Trophoblast cell (in vitro differentiated cells and primary cell): ENCODE data around the gene ZKSCAN8.

Experiments used
- DNase-seq, 2 donors: peaks; one replicate each; pipeline ENCODE4 v3.0.0-alpha.2; 2016
- H2AFZ ChIP-seq: 2 replicates; pipeline ENCODE4 v1.6.1; 2013; ENCODE audit warnings: low read length, moderate library complexity, mild to moderate bottlenecking; ENCODE audit not compliant: insufficient read depth, poor library complexity
- H2AK5ac ChIP-seq: 2 replicates; pipeline ENCODE4 v1.6.1; 2013; ENCODE audit warnings: mild to moderate bottlenecking, low read length
- H2BK120ac ChIP-seq: 2 replicates; pipeline ENCODE4 v1.6.1; 2013; ENCODE audit warnings: low read length, mild to moderate bottlenecking, moderate library complexity; ENCODE audit not compliant: insufficient read depth, poor library complexity
- H2BK12ac ChIP-seq: 2 replicates; pipeline ENCODE4 v1.6.1; 2013; ENCODE audit warnings: mild to moderate bottlenecking, low read length, moderate library complexity
- H2BK5ac ChIP-seq: 2 replicates; pipeline ENCODE4 v1.6.1; 2013; ENCODE audit warnings: low read length, low read depth, moderate library complexity, mild to moderate bottlenecking; ENCODE audit not compliant: poor library complexity
- H3K14ac ChIP-seq: 2 replicates; pipeline ENCODE4 v1.6.1; 2013; ENCODE audit warnings: mild to moderate bottlenecking, low read length
- H3K18ac ChIP-seq: 2 replicates; pipeline ENCODE4 v1.6.1; 2013; ENCODE audit warnings: mild to moderate bottlenecking, low read length
- H3K23ac ChIP-seq: 2 replicates; pipeline ENCODE4 v1.6.1; 2013; ENCODE audit warnings: low read length
- H3K27ac ChIP-seq: 2 replicates; pipeline ENCODE4 v1.5.1; 2013; ENCODE audit warnings: low read depth, mild to moderate bottlenecking, inconsistent platforms, low read length, moderate library complexity
- H3K27me3 ChIP-seq: 2 replicates; pipeline ENCODE4 v1.6.1; 2013; ENCODE audit warnings: inconsistent platforms, mild to moderate bottlenecking, low read length, moderate library complexity; ENCODE audit not compliant: insufficient read depth
- H3K36me3 ChIP-seq, 2 experiments: 1 replicate in 1 of 2; 2 replicates in 1 of 2; pipeline ENCODE4 v1.6.1; 2013; ENCODE audit warnings: low read length in 2 of 2, mild to moderate bottlenecking in 2 of 2, moderate library complexity in 1 of 2; ENCODE audit not compliant: insufficient read depth in 2 of 2, control insufficient read depth in 1 of 2
- H3K4ac ChIP-seq: 2 replicates; pipeline ENCODE4 v1.6.1; 2013; ENCODE audit warnings: low read depth, mild to moderate bottlenecking, low read length, moderate library complexity
- H3K4me1 ChIP-seq, 2 experiments: 1 replicate in 1 of 2; 2 replicates in 1 of 2; pipeline ENCODE4 v1.6.1; 2013; ENCODE audit warnings: low read length in 2 of 2, mild to moderate bottlenecking in 2 of 2, moderate library complexity in 1 of 2; ENCODE audit not compliant: insufficient read depth in 2 of 2, control insufficient read depth in 1 of 2
- H3K4me2 ChIP-seq: 2 replicates; pipeline ENCODE4 v1.6.1; 2013; ENCODE audit warnings: inconsistent platforms, mild to moderate bottlenecking, low read length, moderate library complexity
- H3K4me3 ChIP-seq: 2 replicates; pipeline ENCODE4 v1.5.1; 2013; ENCODE audit warnings: mild to moderate bottlenecking, low read depth, low read length, inconsistent platforms
- H3K79me1 ChIP-seq: one replicate; pipeline ENCODE4 v1.6.1; 2013; ENCODE audit warnings: low read length
- H3K79me2 ChIP-seq: 2 replicates; pipeline ENCODE4 v1.6.1; 2013; ENCODE audit warnings: low read length, mild to moderate bottlenecking; ENCODE audit not compliant: control insufficient read depth, insufficient read depth, poor library complexity
- H3K9ac ChIP-seq: 2 replicates; pipeline ENCODE4 v1.6.1; 2013; ENCODE audit warnings: mild to moderate bottlenecking, low read length
- H3K9me3 ChIP-seq: 2 replicates; pipeline ENCODE4 v1.6.1; 2013; ENCODE audit warnings: low read depth, mild to moderate bottlenecking, control low read depth, inconsistent platforms, low read length; ENCODE audit not compliant: insufficient read depth
- H4K12ac ChIP-seq: 2 replicates; pipeline ENCODE4 v1.6.1; 2013; ENCODE audit warnings: low read depth, mild to moderate bottlenecking, low read length, moderate library complexity
- H4K8ac ChIP-seq: 2 replicates; pipeline ENCODE4 v1.6.1; 2013; ENCODE audit warnings: low read depth, mild to moderate bottlenecking, low read length, moderate library complexity
- H4K91ac ChIP-seq: one replicate; pipeline ENCODE4 v1.6.1; 2013; ENCODE audit warnings: low read depth, mild to moderate bottlenecking, low read length, moderate library complexity
- WGBS: extraction: QIAGEN DNeasy Blood & Tissue Kit; methylation state at CpG from one replicate; pipeline ENCODE4 v1.1.7; 2013; ENCODE audit warnings: missing lambda C conversion rate; ENCODE audit not compliant: insufficient read length, insufficient coverage; ENCODE audit errors: extremely low coverage; 5-methylcytosine and 5-hydroxymethylcytosine counted together

Gene ZKSCAN8

GRCh38 chr6:28124350-28124970 lies 17.2 kb upstream of the ZKSCAN8 start, which contains the start of gene ZSCAN16:
ZSCAN16 (plus strand) TSS chr6:28124609; CDS start chr6:28125444, 835 bp downstream.
- peak within 1 kb of the TSS; percentile 91 for H3K18ac ChIP-seq
- peak within 1 kb of the TSS; percentile 74 for H3K14ac ChIP-seq
- no peak within 1 kb of the TSS for H3K23ac ChIP-seq
- no peak within 1 kb of the TSS for H2BK120ac ChIP-seq
- H3K27ac ChIP-seq = no peak within 1 kb of the TSS
- peak within 1 kb of the TSS; percentile 75 for H3K4me2 ChIP-seq
- peaks cover 3% of the 10 kb centered on the region for H3K79me1 ChIP-seq
- H3K27me3 ChIP-seq = no peaks in the 10 kb centered on the region
- peak within 1 kb of the TSS; percentile 64 for H4K91ac ChIP-seq
- H3K36me3 ChIP-seq = peaks cover 6 to 8% of the 10 kb centered on the region in 2 experiments
- no peaks in the 10 kb centered on the region for H3K9me3 ChIP-seq
- no peak within 1 kb of the TSS for H2BK5ac ChIP-seq
- H3K4me1 ChIP-seq = peaks cover 0 to 3% of the 10 kb centered on the region in 2 experiments
- peak within 1 kb of the TSS; percentile 81 for H3K9ac ChIP-seq
- H2AK5ac ChIP-seq = peak within 1 kb of the TSS; percentile 15
- H3K4ac ChIP-seq = peak within 1 kb of the TSS; percentile 59
- peaks cover 2% of the 10 kb centered on the region for H3K79me2 ChIP-seq
- peak within 1 kb of the TSS; percentile 85 for H3K4me3 ChIP-seq
- peak within 1 kb of the TSS; percentile 94 for H4K12ac ChIP-seq
- no peak within 1 kb of the TSS for H2BK12ac ChIP-seq
- no CpG with 5 or more reads among the region's 28 CpGs for WGBS
- peak within 1 kb of the TSS; percentile 97 for H4K8ac ChIP-seq
- H2AFZ ChIP-seq = peak within 1 kb of the TSS; percentile 99
- peak; percentile 85 to 88 for DNase-seq

DNA sequence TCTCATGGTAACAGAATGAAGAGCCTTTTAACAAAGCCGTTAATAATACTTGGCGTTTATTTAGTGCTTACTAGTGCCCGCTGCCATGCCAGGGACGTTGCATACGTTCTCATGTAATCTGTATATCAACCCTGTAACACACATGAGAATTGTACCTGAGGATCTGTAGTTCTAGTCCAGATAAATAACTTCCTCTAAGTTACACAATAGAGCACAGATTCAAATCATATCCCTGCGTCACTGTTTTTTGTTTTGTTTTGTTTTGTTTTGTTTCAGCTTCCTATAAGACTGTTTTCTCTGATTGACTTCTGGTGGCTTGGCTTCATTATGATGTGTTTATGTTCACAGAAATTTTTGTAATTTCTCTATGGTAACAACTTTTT lies 16.7 kb upstream of the ZKSCAN8 start:
- Histone ChIP-seq H3K27me3 (no peaks in the 10 kb centered on the region), H3K4ac (no peak overlapping the region), H4K12ac (peak overlapping the region; percentile 94), H2BK12ac (no peak overlapping the region), H3K18ac (no peak overlapping the region), H3K4me1 (peaks cover 0 to 3% of the 10 kb centered on the region in 2 experiments), H4K91ac (peak overlapping the region; percentile 64), H2AK5ac (no peak overlapping the region), H4K8ac (peak overlapping the region; percentile 97), H3K9ac (peak overlapping the region; percentile 81), H3K36me3 (peaks cover 8 to 9% of the 10 kb centered on the region in 2 experiments), H3K4me3 (peak overlapping the region; percentile 85), H3K79me2 (peaks cover 2% of the 10 kb centered on the region), H2BK5ac (no peak overlapping the region), H2BK120ac (no peak overlapping the region), H3K27ac (no peak overlapping the region), H3K4me2 (peak overlapping the region; percentile 75), H3K79me1 (peaks cover 3% of the 10 kb centered on the region), H3K14ac (no peak overlapping the region), H3K9me3 (no peaks in the 10 kb centered on the region), H2AFZ (peak overlapping the region; percentile 99), H3K23ac (no peak overlapping the region)
- no CpG with 5 or more reads among the region's 6 CpGs for WGBS
- no peak for DNase-seq

DNA sequence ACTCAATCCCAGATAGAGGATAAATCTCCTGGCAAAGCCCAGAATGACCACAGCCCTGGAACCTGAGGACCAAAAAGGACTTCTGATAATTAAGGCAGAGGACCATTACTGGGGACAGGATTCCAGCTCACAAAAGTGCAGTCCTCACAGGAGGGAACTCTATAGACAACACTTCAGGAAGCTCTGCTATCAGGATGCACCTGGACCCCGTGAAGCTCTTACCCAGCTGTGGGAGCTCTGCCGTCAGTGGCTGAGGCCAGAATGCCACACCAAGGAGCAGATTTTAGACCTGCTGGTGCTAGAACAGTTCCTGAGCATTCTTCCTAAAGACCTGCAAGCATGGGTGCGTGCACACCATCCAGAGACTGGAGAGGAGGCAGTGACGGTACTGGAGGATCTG lies 16.3 kb upstream of the ZKSCAN8 start:
- WGBS = no CpG with 5 or more reads among the region's 4 CpGs
- Histone ChIP-seq H2BK12ac (no peak overlapping the region), H4K12ac (no peak overlapping the region), H4K8ac (no peak overlapping the region), H3K4me1 (peaks cover 0 to 3% of the 10 kb centered on the region in 2 experiments), H3K4me3 (no peak overlapping the region), H2AFZ (no peak overlapping the region), H3K4ac (no peak overlapping the region), H3K79me1 (peaks cover 3% of the 10 kb centered on the region), H2BK120ac (no peak overlapping the region), H3K36me3 (peaks cover 5 to 8% of the 10 kb centered on the region in 2 experiments), H3K23ac (no peak overlapping the region), H3K4me2 (no peak overlapping the region), H3K14ac (no peak overlapping the region), H3K79me2 (peaks cover 2% of the 10 kb centered on the region), H3K18ac (no peak overlapping the region), H3K9me3 (no peaks in the 10 kb centered on the region), H3K27me3 (no peaks in the 10 kb centered on the region), H3K9ac (peak overlapping the region; percentile 70), H3K27ac (no peak overlapping the region), H4K91ac (no peak overlapping the region), H2AK5ac (no peak overlapping the region), H2BK5ac (no peak overlapping the region)
- DNase-seq = no peak

GRCh38 chr6:28134015-28134414 lies 7.7 kb upstream of the ZKSCAN8 start:
- H3K14ac ChIP-seq = no peak overlapping the region
- H3K23ac ChIP-seq = no peak overlapping the region
- no peak overlapping the region for H2BK12ac ChIP-seq
- H4K12ac ChIP-seq = no peak overlapping the region
- no peak overlapping the region for H2BK120ac ChIP-seq
- peaks cover 1 to 5% of the 10 kb centered on the region in 2 experiments for H3K36me3 ChIP-seq
- no CpG with 5 or more reads among the region's 3 CpGs for whole genome bisulfite sequencing
- H3K79me2 ChIP-seq = peaks cover 4% of the 10 kb centered on the region
- H3K4me1 ChIP-seq = peaks cover 0 to 5% of the 10 kb centered on the region in 2 experiments
- H2BK5ac ChIP-seq = no peak overlapping the region
- no peaks in the 10 kb centered on the region for H3K27me3 ChIP-seq
- H3K27ac ChIP-seq = no peak overlapping the region
- H3K4me2 ChIP-seq = no peak overlapping the region
- peaks cover 6% of the 10 kb centered on the region for H3K79me1 ChIP-seq
- H3K18ac ChIP-seq = no peak overlapping the region
- H3K4ac ChIP-seq = no peak overlapping the region
- no peak overlapping the region for H4K91ac ChIP-seq
- no peak overlapping the region for H2AFZ ChIP-seq
- no peak overlapping the region for H3K4me3 ChIP-seq
- H2AK5ac ChIP-seq = no peak overlapping the region
- no peak overlapping the region for H4K8ac ChIP-seq
- H3K9me3 ChIP-seq = no peaks in the 10 kb centered on the region
- H3K9ac ChIP-seq = no peak overlapping the region
- DNase-seq = peak in 1 of 2 donors; percentile 67
